ENCODE measurements around the gene TFF2.

Gene TFF2

GRCh38 chr21:42330380-42331371 lies 20.1 kb downstream of the TFF2 start:
- Histone ChIP-seq H3K9me3 (ENCODE audit: control insufficient read depth, insufficient read depth, low read depth, low read length) (no peaks in the 10 kb centered on the region; the same call in 1 of the 2 replicates), H3K4me1 (ENCODE audit: control insufficient read depth, insufficient read depth, low read length) (no peaks in the 10 kb centered on the region), H3K27ac (ENCODE audit: extremely low read depth, low read depth, low read length) (no peak overlapping the region), H3K36me3 (ENCODE audit: control insufficient read depth in 2 of 2, insufficient read depth in 1 of 2, low read length in 2 of 2) (no peaks in the 10 kb centered on the region), H3K4me3 (ENCODE audit: low read depth, low read length) (no peak overlapping the region)
- no peak for TF ChIP-seq CTCF (tag by site-specific recombination; IDR thresholded peaks at IDR 0.05)
- no peak for TF ChIP-seq ZBTB17 (tag by site-specific recombination; IDR thresholded peaks at IDR 0.05)
- no peak for TF ChIP-seq ZNF660 (tag by site-specific recombination; IDR thresholded peaks at IDR 0.05)
- no peak for TF ChIP-seq TSHZ1 (tag by site-specific recombination; IDR thresholded peaks at IDR 0.05; ENCODE audit: borderline replicate concordance)
- TF ChIP-seq ZNF324 (tag by site-specific recombination; IDR thresholded peaks at IDR 0.05) = no peak
- TF ChIP-seq, protein P1, sequence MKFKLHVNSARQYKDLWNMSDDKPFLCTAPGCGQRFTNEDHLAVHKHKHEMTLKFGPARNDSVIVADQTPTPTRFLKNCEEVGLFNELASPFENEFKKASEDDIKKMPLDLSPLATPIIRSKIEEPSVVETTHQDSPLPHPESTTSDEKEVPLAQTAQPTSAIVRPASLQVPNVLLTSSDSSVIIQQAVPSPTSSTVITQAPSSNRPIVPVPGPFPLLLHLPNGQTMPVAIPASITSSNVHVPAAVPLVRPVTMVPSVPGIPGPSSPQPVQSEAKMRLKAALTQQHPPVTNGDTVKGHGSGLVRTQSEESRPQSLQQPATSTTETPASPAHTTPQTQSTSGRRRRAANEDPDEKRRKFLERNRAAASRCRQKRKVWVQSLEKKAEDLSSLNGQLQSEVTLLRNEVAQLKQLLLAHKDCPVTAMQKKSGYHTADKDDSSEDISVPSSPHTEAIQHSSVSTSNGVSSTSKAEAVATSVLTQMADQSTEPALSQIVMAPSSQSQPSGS (tag by site-specific recombination; IDR thresholded peaks at IDR 0.05; ENCODE audit: low read depth) = no peak
- no peak for TF ChIP-seq ZNF23 (tag by site-specific recombination; IDR thresholded peaks at IDR 0.05; ENCODE audit: borderline replicate concordance)
- TF ChIP-seq ZNF544 (tag by site-specific recombination; IDR thresholded peaks at IDR 0.05) = no peak
- TF ChIP-seq, protein P2, sequence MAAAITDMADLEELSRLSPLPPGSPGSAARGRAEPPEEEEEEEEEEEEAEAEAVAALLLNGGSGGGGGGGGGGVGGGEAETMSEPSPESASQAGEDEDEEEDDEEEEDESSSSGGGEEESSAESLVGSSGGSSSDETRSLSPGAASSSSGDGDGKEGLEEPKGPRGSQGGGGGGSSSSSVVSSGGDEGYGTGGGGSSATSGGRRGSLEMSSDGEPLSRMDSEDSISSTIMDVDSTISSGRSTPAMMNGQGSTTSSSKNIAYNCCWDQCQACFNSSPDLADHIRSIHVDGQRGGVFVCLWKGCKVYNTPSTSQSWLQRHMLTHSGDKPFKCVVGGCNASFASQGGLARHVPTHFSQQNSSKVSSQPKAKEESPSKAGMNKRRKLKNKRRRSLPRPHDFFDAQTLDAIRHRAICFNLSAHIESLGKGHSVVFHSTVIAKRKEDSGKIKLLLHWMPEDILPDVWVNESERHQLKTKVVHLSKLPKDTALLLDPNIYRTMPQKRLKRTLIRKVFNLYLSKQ (tag by site-specific recombination; IDR thresholded peaks at IDR 0.05; ENCODE audit: borderline replicate concordance) = no peak
- no peak for TF ChIP-seq ZNF837 (tag by site-specific recombination; IDR thresholded peaks at IDR 0.05)
- no peak for TF ChIP-seq ZNF184 (tag by site-specific recombination; IDR thresholded peaks at IDR 0.05)
- TF ChIP-seq ZNF791 (tag by site-specific recombination; IDR thresholded peaks at IDR 0.05) = no peak
- TF ChIP-seq ZNF175 (tag by site-specific recombination; IDR thresholded peaks at IDR 0.05) = no peak
- TF ChIP-seq, protein P3, sequence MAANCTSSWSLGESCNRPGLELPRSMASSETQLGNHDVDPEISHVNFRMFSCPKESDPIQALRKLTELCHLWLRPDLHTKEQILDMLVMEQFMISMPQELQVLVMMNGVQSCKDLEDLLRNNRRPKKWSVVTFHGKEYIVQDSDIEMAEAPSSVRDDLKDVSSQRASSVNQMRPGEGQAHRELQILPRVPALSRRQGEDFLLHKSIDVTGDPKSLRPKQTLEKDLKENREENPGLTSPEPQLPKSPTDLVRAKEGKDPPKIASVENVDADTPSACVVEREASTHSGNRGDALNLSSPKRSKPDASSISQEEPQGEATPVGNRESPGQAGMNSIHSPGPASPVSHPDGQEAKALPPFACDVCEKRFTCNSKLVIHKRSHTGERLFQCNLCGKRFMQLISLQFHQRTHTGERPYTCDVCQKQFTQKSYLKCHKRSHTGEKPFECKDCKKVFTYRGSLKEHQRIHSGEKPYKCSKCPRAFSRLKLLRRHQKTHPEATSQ (tag by site-specific recombination; IDR thresholded peaks at IDR 0.05) = no peak
- no peak for TF ChIP-seq ZSCAN16 (tag by site-specific recombination; IDR thresholded peaks at IDR 0.05)
- TF ChIP-seq ZNF433 (tag by site-specific recombination; IDR thresholded peaks at IDR 0.05; ENCODE audit: low read depth) = no peak
- no peak for TF ChIP-seq ZSCAN30 (tag by site-specific recombination; IDR thresholded peaks at IDR 0.05)
- TF ChIP-seq YY1 (tag by site-specific recombination; IDR thresholded peaks at IDR 0.05) = no peak
- CTCF ChIA-PET = interaction anchor here (0.5 to 1.3 kb wide), 4 partner anchors 9 to 701 kb away, joined by 3 to 6 read pairs (median 4); no protein-coding TSS in a partner anchor
- POLR2A ChIA-PET = no interaction called here

Measured in HEK293 (cell line).